GM19468 (cell line): ENCODE measurements around the gene TMEM45B.
"Not testable (repeated sequence)": the region's sequence is repeated elsewhere in the genome, so short reads cannot be mapped to it uniquely, and the experiment has no call there.

ENCODE experiments used
- ATAC-seq: cut with Tn5 transposase; IDR thresholded peaks from one replicate; pipeline ENCODE4 v1.9.1; 2021; ENCODE audit warnings: mild to moderate bottlenecking, moderate library complexity, moderate number of reproducible peaks; ENCODE audit not compliant: unreplicated experiment; ENCODE audit errors: extremely low read depth

TMEM45B gene

DNA sequence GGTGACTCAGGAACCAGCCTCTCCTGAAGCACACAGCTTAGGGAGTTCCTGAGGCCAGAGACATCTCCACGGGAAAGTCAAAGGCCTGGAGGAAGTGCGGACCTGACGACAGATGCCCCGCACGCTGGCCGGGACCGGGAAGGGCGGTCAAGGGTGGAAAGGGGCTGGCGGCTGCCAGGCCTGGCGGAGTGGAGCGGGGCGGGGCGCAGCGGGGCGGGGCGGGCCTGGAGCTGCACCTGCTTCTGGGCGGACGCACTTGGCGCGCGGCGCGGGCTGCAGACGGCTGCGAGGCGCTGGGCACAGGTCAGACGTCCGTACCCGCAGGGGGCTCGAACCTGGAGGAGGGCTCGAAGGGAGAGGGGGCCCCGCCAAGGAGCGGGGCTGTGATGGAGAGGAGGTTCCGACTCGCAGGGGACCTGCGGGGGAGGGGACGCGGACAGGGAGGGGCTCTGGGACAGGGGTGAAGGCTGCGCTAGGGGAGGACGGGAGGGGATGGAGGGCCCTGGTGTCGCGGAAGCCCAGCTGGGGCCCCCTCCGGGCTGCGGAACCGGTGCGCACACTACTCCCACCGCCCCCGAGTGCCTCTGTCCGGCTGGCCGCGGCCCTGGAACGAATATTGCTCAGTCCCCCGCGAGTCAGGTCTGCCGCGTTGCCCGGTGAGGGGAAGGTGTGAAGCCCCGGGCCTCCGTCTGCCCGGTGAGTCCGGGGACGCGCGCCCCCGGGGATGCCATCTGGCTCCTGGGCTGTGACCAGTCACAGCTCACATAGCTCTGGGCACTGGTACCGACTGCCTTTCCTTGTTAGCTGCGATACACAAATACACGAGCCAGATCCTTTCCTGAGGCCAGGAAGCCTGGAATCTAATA, at the start of gene TMEM45B:
Gene TMEM45B (plus strand): TSS at position 253 of the 866 bp plus-strand sequence. CDS start 36,635 bp downstream, outside the sequence.
- no peak for ATAC-seq

DNA sequence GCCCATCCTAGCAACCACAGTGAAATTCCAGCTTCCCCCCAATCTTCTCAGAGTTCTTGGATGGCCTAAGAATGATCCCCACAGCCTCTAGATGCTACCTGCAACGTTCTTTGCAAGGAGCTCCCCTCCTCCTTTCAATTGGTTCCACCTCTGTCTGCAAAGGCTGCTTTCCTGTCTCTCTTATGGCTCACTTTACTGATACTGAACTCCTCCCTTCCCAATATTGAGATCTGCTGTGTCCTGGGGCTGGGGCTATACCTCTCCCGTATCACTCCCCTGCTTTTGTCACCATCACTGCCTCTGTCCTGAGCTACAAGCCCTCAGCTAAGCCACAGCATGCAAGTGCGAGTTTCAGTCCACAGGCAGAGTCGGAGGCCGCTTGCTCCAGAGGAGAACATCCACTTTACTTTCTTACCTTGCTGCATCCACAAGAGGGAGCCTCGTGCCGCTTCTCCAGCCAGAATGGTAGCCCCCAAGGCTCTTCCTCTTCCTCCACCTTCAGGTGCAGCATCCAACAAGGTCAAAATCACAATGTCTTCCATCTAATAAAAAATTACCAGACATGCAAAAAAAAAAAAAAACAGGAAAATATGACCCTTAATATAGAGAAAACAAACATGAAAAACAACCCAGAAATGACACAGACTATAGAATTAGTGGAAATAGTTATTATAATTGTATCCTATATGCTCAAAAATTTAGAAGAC, 48.6 kb upstream of the TMEM45B start:
- no peak for ATAC-seq

DNA sequence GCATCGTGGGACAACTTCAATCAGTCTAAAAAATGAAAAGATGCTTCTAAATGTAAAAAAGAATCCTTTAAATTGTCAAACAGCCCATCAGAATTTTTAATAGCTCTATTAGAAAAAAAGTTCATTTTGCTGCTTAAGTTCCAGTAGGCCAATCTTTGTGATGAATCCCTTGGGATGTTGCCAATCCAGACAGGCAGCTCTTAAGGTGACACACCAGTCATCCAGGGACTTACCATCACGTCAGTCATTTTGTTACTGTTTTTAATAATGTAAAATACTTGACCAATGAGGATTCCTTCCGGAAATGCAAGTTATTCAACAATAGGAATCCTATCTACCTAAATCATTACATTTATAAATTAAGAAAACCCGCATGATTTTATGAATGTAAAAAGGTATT, 47.8 kb upstream of the TMEM45B start:
- no peak for ATAC-seq

- no peak for ATAC-seq
Measured at GRCh38 chr11:129768356-129768755, 47.3 kb upstream of the TMEM45B start.

GRCh38 chr11:129769059-129769458, 46.6 kb upstream of the TMEM45B start:
- ATAC-seq = no peak

- no peak for ATAC-seq
Measured at GRCh38 chr11:129770993-129771392, 44.7 kb upstream of the TMEM45B start.

GRCh38 chr11:129771456-129771855, 44.2 kb upstream of the TMEM45B start:
- not testable (repeated sequence) for ATAC-seq

DNA sequence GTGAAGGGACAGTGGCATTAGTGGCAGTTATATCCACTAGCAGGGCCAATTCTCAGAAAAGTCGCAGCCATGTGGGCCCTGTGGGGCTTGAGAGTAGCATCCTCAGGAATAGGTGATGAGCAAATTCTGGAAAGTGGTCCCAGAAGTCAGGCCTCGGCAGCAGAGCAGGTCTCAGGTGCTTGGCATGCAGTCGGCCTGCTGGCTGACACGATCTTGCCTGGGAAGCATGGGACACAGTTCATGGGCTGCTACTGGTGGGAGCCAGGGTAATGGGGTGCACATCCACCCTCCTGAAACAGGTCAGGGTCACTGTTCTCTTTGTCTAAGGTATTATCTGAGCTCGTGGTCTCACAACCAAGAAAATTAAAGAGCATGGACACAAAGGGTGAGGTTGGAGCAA, 36.8 kb upstream of the TMEM45B start:
- ATAC-seq = no peak

DNA sequence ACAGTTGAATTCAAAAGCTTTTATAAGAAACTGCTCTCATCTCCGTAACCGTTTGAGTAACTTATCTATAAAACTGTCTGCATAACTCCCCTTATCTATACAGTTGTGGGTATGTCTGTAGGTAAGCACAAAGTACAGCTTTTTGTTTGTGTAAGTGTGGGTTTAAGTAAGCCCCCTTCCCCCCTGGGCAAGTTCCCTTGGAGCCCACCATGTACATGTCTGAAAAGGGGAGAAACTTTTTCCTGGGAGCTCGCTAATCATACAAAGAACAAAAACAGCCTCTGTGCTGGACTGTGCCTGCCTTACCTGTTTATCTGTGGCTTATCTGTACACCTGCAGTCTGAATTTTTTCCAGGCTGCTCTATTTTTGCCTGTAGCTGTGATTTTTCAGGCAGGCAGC, 36.3 kb upstream of the TMEM45B start:
- ATAC-seq = no peak

DNA sequence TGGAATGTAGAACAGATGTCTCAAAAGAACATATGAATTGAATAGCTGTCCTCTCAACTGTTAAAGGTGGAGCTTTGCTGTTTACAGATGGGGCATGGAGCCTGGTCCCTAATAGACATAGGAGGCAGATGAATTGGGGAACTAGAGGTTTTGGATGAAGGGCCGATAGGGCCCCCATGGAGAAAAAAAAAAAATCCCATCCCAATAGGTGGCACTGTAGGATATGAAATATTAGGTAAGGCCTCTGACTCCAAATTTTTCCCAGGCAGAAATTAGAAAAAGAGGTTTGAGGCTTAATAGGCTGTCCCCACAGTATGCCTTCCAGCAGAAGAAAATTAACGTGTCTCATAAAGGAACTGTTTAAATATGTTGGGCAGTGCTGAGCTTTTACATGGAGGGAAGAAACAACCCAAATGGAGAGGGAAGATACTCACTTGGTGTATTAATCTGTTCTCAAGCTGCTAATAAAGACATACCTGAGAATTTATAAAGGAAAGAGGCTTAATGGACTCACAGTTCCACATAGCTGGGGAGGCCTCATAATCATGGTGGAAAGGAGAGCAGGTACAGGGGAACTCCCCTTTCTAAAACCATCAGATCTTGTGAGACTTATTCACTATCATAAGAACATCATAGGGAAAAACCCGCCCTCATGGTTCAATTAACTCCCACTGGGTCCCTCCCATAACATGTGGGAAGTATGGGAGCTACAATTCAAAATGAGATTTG, 30.1 kb upstream of the TMEM45B start:
- no peak for ATAC-seq

GRCh38 chr11:129786112-129786416, 29.6 kb upstream of the TMEM45B start:
- ATAC-seq = not testable (repeated sequence)

DNA sequence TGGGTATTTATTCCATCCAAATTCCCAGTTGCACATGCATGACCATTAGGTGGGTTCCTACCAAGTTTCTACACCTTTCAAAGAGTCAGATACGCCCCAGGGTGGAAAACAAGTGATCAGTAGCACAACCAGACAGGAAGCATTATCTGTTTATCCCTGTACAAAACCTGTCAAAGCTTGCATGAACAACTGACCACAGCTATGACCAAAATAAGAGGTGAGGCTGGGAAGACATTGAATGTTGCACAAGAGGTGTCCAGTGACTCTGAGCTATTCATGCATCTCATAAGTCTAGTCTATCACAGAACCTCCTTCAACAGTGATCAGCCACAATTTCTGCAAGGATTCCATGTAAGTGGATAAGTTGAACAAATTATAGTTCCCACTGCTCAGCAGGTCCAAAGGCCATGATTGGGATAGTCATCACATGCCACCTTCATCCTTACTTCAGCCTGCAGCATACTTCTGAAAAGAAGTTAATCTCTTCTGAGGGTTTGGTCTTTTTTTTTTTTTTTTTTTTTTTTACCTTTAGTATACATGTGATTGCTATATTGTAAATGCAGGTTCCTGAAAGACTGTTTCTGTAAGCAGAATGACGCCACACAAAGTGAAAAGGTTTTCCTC, 28.0 kb upstream of the TMEM45B start:
- ATAC-seq = no peak

DNA sequence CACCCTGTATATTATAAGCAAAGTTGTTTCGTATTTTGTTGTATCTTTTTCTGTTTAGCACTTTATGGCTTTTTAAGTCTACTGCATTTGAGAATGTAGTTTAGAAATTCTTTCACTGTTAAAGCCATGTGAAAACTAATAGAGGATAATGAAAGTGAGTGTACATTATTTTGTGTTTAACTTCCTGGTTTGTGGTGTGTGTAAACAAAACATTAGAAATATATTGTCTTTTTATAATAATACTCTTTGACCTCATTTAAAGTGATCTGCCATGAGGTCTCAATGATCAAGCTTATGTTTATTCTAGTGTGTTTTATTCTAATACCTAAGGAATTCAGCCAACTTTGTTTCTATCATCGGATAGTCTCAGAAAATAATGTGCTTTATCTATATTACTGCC, 27.4 kb upstream of the TMEM45B start:
- ATAC-seq = no peak

GRCh38 chr11:129790106-129790505, 25.5 kb upstream of the TMEM45B start:
- ATAC-seq = no peak

- no peak for ATAC-seq
Measured at GRCh38 chr11:129791515-129791914, 24.1 kb upstream of the TMEM45B start.

GRCh38 chr11:129792663-129793062, 23.0 kb upstream of the TMEM45B start:
- no peak for ATAC-seq

- no peak for ATAC-seq
Measured at GRCh38 chr11:129795089-129795488, 20.6 kb upstream of the TMEM45B start.

DNA sequence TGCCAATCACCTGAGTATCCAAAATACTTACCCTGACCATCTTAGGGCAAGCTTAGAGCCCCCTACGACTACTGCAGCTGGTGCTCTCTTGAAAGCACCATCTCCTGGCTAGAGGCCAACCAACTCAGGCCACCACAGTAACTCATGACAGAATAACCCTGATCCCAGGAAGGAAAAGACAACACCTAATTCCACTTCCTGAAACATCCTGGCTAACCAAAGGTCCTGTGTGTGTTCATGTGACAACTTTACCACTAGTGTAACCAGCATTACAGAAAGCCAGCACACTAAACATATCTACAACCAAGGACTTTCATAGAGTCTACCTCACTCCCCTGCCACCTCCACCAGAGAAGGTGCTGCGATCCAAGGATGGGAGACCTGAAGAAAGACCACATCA, 17.4 kb upstream of the TMEM45B start:
- no peak for ATAC-seq

DNA sequence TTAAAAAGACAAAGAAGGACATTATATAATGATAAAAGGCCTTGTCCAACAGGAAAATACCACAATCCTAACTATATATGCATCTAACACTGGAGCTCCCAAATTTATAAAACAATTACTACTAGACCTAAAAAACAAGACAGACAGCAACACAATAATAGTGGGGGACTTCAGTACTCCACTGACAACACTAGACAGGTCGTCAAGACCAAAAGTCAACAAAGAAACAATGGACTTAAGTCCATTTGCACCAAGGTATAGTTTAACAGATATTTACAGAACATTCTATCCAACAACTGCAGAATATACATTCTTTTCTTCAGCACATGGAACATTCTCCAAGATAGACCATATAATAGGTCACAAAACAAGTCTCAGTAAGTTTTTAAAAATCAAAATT, 15.5 kb upstream of the TMEM45B start:
- not testable (repeated sequence) for ATAC-seq

GRCh38 chr11:129800655-129801054, 15.0 kb upstream of the TMEM45B start:
- no peak for ATAC-seq

- no peak for ATAC-seq
Measured at GRCh38 chr11:129803533-129803932, 12.1 kb upstream of the TMEM45B start.
